Measurements from ENCODE around the gene ARHGAP22.
A peak's percentile ranks its signal among the peaks of the same experiment; 100 is the strongest.

The ARHGAP22 gene

DNA sequence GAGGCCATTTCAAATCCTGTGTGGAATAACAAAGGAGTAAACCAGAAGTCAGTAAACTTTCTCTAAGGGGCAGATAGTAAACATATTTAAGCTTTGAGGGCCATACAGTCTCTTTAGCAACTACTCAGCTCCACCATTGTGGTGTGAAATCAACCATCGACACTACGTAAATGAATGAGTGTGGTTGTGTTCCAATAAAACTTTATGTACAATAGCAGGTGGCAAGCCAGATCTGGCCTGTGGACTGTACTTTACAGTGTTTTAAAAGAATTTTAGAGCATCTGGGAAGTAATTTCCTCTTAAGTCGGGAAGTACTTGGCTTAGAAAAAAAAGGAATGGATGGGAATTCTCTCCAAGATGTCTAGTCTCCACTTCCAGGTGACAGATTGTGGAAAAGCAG, 71.3 kb downstream of the ARHGAP22 start:
- no peak for DNase-seq (ENCODE audit: low read depth)

DNA sequence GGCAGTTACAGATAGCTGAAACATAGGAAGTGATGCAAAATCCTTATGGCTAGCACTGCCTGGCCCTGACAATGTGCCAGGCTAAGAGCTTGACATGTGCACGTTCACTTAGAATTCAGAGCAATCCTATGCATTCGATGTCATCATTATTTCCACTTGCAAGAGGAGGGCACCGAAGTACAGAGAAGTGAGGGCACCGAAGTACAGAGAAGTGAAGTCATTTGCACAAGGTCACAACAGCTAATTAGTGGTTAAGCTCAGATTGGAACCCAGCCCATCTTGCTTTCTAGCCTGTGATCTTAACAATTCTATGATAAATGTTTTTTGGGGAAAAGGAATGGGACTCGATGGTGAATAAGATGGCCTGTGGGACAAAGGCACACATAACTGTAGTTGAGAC, 73.4 kb downstream of the ARHGAP22 start:
- DNase-seq (ENCODE audit: low read depth): no peak

GRCh38 chr10:48529331-48529730, 75.5 kb downstream of the ARHGAP22 start:
- no peak for DNase-seq (ENCODE audit: low read depth)

GRCh38 chr10:48527756-48528155, 77.1 kb downstream of the ARHGAP22 start:
- DNase-seq (ENCODE audit: low read depth): no peak

DNA sequence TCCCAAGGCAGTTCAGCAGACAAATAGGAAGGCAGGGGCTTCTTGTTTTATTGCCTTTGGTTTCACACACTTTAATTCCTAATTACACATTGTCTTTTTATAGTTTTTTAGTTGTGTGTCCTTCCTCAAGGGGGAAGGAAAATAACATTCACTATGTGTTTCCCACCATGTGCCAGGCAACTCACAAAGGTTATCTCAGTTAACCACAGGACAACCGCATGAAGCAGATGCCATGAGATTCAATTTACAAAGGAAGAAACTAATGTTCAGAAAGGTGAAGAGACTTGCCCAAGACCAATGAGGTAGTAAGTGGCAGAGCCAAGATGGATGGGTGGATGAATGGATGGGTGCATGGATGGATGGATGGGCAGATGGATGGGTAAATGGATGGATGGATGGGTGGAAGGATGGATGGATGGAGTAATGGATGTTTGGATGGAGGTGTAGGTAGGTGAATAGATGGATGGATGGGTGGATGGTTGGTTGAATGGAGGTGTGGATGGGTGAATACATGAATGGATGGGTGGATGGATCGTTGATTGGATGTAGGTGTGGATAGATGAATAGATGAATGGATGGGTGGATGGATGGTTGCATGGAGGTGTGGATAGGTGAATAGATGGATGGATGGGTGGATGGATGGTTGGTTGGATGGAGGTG, 77.9 kb downstream of the ARHGAP22 start:
- peak; percentile 9 for DNase-seq (ENCODE audit: low read depth)

DNA sequence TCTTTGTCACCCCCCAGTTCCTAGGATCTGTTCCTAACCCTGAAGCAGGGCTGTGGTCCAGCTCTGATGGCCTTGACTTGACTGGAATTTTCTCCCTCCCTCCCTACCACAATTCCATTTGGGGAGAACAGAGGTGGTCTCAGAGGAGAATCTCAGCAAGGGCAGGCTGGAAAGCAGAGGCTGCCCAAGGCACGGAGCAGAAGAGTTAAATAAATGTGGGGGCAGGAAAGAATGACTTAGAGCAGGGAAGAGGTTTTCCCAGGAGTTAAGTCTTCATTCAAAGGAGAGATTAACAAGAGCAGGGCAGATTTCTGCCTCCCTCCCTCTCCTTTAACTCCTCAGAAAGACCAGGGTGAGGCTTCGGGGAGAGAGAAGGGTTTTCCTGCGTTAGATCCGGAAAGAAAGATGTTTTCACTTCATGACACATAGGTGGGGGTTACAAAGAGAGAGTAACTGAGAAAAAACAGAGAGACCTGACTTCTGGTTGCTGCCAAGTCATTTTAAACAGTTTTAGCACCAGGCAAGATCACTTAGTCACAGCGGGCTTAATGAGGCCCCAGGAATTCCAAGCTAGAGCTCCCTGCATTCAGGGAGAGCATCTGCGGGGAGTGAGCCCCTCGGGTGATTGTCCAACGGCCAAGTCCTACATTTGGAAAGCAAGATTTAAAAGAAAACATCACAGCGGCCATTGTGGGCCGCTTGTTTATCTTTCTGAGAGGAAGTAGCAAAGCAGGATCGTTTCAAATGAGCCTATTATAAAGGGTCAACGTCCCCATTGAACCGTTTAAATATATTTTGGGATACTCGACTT, 78.7 kb downstream of the ARHGAP22 start:
- peak; percentile 75 for DNase-seq (ENCODE audit: low read depth)

GRCh38 chr10:48525113-48525512, 79.8 kb downstream of the ARHGAP22 start:
- DNase-seq (ENCODE audit: low read depth): no peak

DNA sequence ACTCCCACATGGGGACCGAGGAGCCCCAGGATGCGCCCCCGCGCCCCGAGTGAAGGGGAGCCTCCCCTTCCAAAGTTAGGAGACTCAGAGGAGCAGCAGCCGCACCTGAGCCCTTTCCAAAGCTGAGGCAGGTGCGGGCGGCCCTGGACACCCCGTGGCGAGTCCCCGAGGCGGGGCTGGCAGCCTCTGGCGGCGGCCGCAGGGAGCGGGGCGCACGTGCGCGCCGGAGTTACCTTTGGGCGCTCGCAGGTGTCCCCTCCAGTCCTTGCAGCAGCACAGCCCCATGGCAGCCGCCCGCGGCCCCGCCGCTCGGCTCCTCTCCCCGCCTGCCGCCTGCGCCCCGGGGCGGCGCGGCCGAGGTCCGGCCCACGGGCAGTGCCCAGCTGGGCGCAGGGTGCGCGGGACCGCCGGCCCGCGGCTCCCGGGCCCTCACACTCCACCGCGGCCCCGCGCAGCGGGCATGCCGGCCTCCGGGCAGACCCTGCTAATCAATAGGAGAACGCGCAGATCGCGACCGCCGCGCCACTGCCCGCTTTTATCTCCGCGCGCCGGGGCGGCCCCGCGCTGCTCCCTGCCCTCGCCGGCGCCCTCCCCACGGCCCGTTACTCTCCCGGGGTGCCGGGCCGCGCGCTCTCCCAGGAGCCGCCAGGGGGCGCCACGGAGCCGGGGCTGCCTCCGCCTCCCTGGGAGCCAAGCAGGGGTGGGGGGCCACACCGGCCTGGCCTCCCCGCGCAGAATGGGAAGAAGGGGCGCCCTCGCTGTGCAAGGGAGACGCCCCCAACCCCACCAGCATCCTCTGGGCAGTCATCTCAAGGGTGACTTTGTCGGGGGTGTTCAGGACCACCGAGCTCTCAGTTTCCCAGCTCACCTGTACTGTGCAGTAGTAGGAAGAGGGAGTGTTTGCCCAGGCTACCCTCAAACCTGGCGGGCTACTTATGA, 80.8 kb downstream of the ARHGAP22 start:
- DNase-seq (ENCODE audit: low read depth): peak; percentile 9

- DNase-seq (ENCODE audit: low read depth): peak; percentile 89
Measured at GRCh38 chr10:48523212-48523819, 81.6 kb downstream of the ARHGAP22 start.

- no peak for DNase-seq (ENCODE audit: low read depth)
Measured at GRCh38 chr10:48522011-48522765, 82.7 kb downstream of the ARHGAP22 start.

DNA sequence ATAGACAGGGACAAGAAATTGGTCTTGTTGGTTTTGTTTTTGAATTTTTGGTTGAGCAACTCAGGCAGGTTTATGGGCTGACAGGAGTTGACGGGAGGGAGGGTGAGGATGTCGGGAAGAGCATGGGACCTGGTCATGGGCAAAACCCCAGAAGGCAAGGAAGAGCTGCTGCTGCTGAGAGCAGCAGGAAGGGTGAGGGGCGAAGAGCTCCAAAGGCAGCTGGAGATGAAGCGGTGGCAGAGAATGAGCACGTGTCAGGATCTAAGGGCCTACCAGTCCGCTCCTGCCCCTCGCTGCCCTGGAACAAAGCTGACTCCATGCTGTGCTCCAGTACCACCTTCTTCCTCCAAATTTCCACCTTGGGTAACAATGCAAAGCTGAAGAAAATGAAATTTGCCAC, 84.3 kb downstream of the ARHGAP22 start:
- no peak for DNase-seq (ENCODE audit: low read depth)

- no peak for DNase-seq (ENCODE audit: low read depth)
Measured at GRCh38 chr10:48520184-48520506, 84.7 kb downstream of the ARHGAP22 start.

- no peak for DNase-seq (ENCODE audit: low read depth)
Measured at GRCh38 chr10:48519481-48520183, 85.2 kb downstream of the ARHGAP22 start.

DNA sequence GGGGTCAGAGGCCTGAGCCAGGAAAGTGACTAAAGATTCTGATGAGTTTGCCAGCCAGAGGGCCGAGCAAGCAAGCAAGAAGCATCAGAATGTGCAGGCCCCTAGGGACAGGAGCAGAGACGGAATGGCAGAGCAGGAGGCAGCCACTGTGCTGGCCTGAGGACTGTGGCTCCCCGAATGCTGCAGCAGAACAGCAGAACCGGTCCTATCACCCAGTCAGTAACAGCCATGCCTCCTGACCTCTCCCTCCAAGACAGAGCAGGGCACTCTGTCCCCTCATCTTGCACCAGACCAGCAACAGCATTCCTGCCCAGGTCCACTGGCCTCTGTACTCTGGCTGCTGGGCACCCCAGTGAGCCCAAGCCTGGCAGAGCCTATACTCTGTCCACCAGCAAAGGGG, 85.9 kb downstream of the ARHGAP22 start:
- DNase-seq (ENCODE audit: low read depth): no peak

GRCh38 chr10:48517911-48518811, 86.7 kb downstream of the ARHGAP22 start:
- DNase-seq (ENCODE audit: low read depth): no peak

GRCh38 chr10:48517482-48517881, 87.4 kb downstream of the ARHGAP22 start:
- no peak for DNase-seq (ENCODE audit: low read depth)

GRCh38 chr10:48516911-48517310, 88.0 kb downstream of the ARHGAP22 start:
- no peak for DNase-seq (ENCODE audit: low read depth)

GRCh38 chr10:48514916-48515315, 90.0 kb downstream of the ARHGAP22 start:
- DNase-seq (ENCODE audit: low read depth): no peak

GRCh38 chr10:48514255-48514654, 90.6 kb downstream of the ARHGAP22 start:
- no peak for DNase-seq (ENCODE audit: low read depth)

DNA sequence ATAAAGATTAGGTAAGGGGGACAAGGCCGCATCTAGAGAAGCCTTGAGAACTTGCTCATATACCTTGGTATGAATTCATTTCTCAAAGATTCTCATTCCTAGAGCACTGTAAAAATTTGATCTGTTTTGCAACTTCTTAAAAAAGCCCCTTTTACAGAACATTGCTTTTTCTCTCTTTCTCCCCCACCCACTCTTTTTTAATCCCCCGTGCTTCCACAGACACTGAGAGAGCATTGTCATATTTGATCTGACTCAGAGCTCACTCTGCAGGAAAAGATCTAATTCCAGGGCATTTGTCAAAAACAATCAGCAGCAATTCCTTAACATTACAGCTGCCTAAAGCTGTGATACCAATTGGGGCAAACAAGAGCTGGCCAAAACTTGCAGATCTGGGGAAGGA, 92.0 kb downstream of the ARHGAP22 start:
- DNase-seq (ENCODE audit: low read depth): no peak

All from iris pigment epithelial cell (primary cell).